Measurements from ENCODE around the gene NISCH. TPM values are rescaled to one million over a fixed set of nuclear protein-coding genes. Genes with fewer than 3 reads are reported as not detected.

NISCH gene
- polyA plus RNA-seq, 1 donor (not counting 4 experiments of a cell fraction or from before 2014, with no cell fraction given) = 48.1 TPM

- H4K20me1 ChIP-seq (ENCODE audit: control insufficient read depth, extremely low read depth, insufficient read depth, low read length) = no peaks in the 10 kb centered on the region
- no peaks in the 10 kb centered on the region for H3K27me3 ChIP-seq (ENCODE audit: control insufficient read depth, extremely low read depth, insufficient read depth, low read length)
- no peak overlapping the region for H3K27ac ChIP-seq (ENCODE audit: control insufficient read depth, insufficient read depth, low read length)
- no peak overlapping the region for H3K9ac ChIP-seq (ENCODE audit: control insufficient read depth, extremely low read depth, insufficient read depth, low read length)
- peaks cover 1% of the 10 kb centered on the region for H3K4me1 ChIP-seq (ENCODE audit: control insufficient read depth, extremely low read depth, insufficient read depth, low read length)
- peak; percentile 93 for FAIRE-seq
- no peaks in the 10 kb centered on the region for H3K36me3 ChIP-seq (ENCODE audit: control insufficient read depth in 2 of 2, extremely low read depth in 1 of 2, insufficient read depth in 2 of 2, low read length in 2 of 2)
- dilution Hi-C loops (cut with MboI; ENCODE audit: extremely low pct_ligation_motif_present, low sequenced_read_pairs) = no loop called here
- TF ChIP-seq EZH2 (IDR thresholded peaks at IDR 0.05; ENCODE audit: low read length) (no peak), CTCF (optimal IDR thresholded peaks at IDR 0.05 in 1 of 3, IDR thresholded peaks at IDR 0.05 in 1 of 3, conservative IDR thresholded peaks at IDR 0.05 in 1 of 3; ENCODE audit: extremely low read depth in 1 of 3, insufficient read depth in 2 of 3, low read length in 3 of 3) (peak; percentile 64 to 90 (median 78))
- no peaks in the 10 kb centered on the region for H3K9me3 ChIP-seq (ENCODE audit: control insufficient read depth, low read depth, low read length)
- H2AFZ ChIP-seq (ENCODE audit: control insufficient read depth, low read length) = no peak overlapping the region
- H3K4me2 ChIP-seq (ENCODE audit: control insufficient read depth, extremely low read depth, insufficient read depth, low read depth, low read length) = peak overlapping the region; percentile 6
- H3K79me2 ChIP-seq (ENCODE audit: control insufficient read depth, insufficient read depth, low read length) = no peaks in the 10 kb centered on the region
- H3K9me1 ChIP-seq (ENCODE audit: control insufficient read depth, extremely low read depth, insufficient read depth, low read length) = no peaks in the 10 kb centered on the region
- no peak overlapping the region for H3K4me3 ChIP-seq (ENCODE audit: control insufficient read depth in 2 of 3, extremely low read depth in 1 of 3, insufficient read depth in 2 of 3, low read depth in 1 of 3, low read length in 3 of 3)
- DNase-seq (ENCODE audit: low read depth, low spot score) = no peak
Observed at GRCh38 chr3:52428151-52429005, 27.0 kb upstream of the NISCH start.

GRCh38 chr3:52429031-52429430 lies 26.4 kb upstream of the NISCH start:
- Histone ChIP-seq H3K4me3 (ENCODE audit: control insufficient read depth in 2 of 3, extremely low read depth in 1 of 3, insufficient read depth in 2 of 3, low read depth in 1 of 3, low read length in 3 of 3) (no peak overlapping the region), H3K9me1 (ENCODE audit: control insufficient read depth, extremely low read depth, insufficient read depth, low read length) (no peaks in the 10 kb centered on the region), H3K27ac (ENCODE audit: control insufficient read depth, insufficient read depth, low read length) (no peak overlapping the region), H3K9ac (ENCODE audit: control insufficient read depth, extremely low read depth, insufficient read depth, low read length) (no peak overlapping the region), H3K27me3 (ENCODE audit: control insufficient read depth, extremely low read depth, insufficient read depth, low read length) (no peaks in the 10 kb centered on the region), H3K9me3 (ENCODE audit: control insufficient read depth, low read depth, low read length) (no peaks in the 10 kb centered on the region), H4K20me1 (ENCODE audit: control insufficient read depth, extremely low read depth, insufficient read depth, low read length) (no peaks in the 10 kb centered on the region), H3K36me3 (ENCODE audit: control insufficient read depth in 2 of 2, extremely low read depth in 1 of 2, insufficient read depth in 2 of 2, low read length in 2 of 2) (no peaks in the 10 kb centered on the region), H3K4me2 (ENCODE audit: control insufficient read depth, extremely low read depth, insufficient read depth, low read depth, low read length) (peak overlapping the region; percentile 6), H3K79me2 (ENCODE audit: control insufficient read depth, insufficient read depth, low read length) (no peaks in the 10 kb centered on the region), H2AFZ (ENCODE audit: control insufficient read depth, low read length) (no peak overlapping the region), H3K4me1 (ENCODE audit: control insufficient read depth, extremely low read depth, insufficient read depth, low read length) (peaks cover 8% of the 10 kb centered on the region)
- dilution Hi-C loops (cut with MboI; ENCODE audit: extremely low pct_ligation_motif_present, low sequenced_read_pairs) = no loop called here
- no peak for TF ChIP-seq CTCF (optimal IDR thresholded peaks at IDR 0.05 in 1 of 3, IDR thresholded peaks at IDR 0.05 in 1 of 3, conservative IDR thresholded peaks at IDR 0.05 in 1 of 3; ENCODE audit: extremely low read depth in 1 of 3, insufficient read depth in 2 of 3, low read length in 3 of 3)
- TF ChIP-seq EZH2 (IDR thresholded peaks at IDR 0.05; ENCODE audit: low read length) = no peak
- FAIRE-seq (no peak), DNase-seq (ENCODE audit: low read depth, low spot score) (no peak)
